ENCODE results near the gene PCBP2. TPM values are rescaled to one million over a fixed set of nuclear protein-coding genes. Genes with fewer than 3 reads are reported as not detected.
A peak's percentile ranks its signal among the peaks of the same experiment; 100 is the strongest.

Gene PCBP2
- total RNA-seq, 2 experiments from 2014 or later, result 881 to 999 TPM

DNA sequence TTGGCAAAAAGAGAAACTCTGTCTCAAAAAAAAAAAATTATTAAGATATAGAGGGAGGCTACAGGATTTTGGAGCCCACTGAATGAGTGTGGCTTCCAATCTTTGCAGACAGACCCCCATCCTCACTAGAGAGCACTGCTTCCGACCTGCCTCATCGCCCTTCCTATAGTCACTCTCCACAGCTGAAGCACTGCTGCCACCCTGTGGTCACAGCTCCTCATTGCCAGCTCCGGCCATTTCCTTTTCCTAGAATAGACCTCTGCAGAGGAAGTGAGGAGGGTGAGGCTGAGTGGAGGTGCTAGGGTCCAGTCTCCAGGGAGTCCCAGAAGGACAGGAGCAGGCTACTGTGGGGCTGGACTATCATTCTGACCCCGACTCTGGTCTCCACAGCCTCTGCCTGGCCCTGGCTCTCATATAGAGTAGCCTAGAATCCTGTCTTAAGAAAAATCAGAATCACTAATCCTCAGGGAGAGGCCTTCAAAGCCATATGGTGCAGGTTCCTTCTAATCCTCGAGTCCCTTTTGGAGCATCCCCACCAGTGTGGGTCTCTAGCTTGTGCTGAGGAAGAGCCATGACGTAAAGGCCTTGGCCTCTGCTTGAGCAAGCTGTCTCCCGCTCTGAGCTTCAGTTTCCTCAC is 56.8 kb downstream of the PCBP2 start:
- ChIA-PET CTCF (interaction anchor here (0.6 to 4.3 kb wide), 48 partner anchors 8 to 713 kb away, joined by 3 to 44 read pairs (median 4); partner anchors contain the start of genes AAAS, ATP5MC2, MYG1 and PFDN5), POLR2A (interaction anchor here (0.9 to 1.4 kb wide), 5 partner anchors 9 to 184 kb away, joined by 3 to 6 read pairs (median 3); no protein-coding TSS in a partner anchor)
- Mint-ChIP-seq H3K9me3 (ENCODE audit: low read depth) (no peaks in the 10 kb centered on the region), H3K4me3 (no peak overlapping the region), H3K36me3 (ENCODE audit: low read depth) (peaks cover 4% of the 10 kb centered on the region), H3K27ac (peak overlapping the region; percentile 47), H3K27me3 (no peaks in the 10 kb centered on the region), H3K4me1 (peaks cover 7% of the 10 kb centered on the region)
- intact Hi-C loops (cut with DNase I, micrococcal nuclease), result loop anchor here (1.0 to 2.0 kb wide), 5 partner anchors 87 to 184 kb away; no protein-coding TSS in a partner anchor
- DNase-seq (peak; percentile 92), ATAC-seq (peak; percentile 99)

- H3K4me1 Mint-ChIP-seq, result peaks cover 7% of the 10 kb centered on the region
- peaks cover 6% of the 10 kb centered on the region for H3K36me3 Mint-ChIP-seq (ENCODE audit: low read depth)
- CTCF ChIA-PET, result interaction anchor here (0.7 to 4.3 kb wide), 15 partner anchors 10 to 485 kb away, joined by 3 to 44 read pairs (median 5); partner anchors contain the start of gene TARBP2
- H3K9me3 Mint-ChIP-seq (ENCODE audit: low read depth), result no peaks in the 10 kb centered on the region
- H3K4me3 Mint-ChIP-seq, result no peak overlapping the region
- no peaks in the 10 kb centered on the region for H3K27me3 Mint-ChIP-seq
- intact Hi-C loops (cut with DNase I, micrococcal nuclease), result no loop called here
- no peak overlapping the region for H3K27ac Mint-ChIP-seq
- POLR2A ChIA-PET, result no interaction called here
- no peak for DNase-seq
- ATAC-seq, result no peak
Observed at GRCh38 chr12:53510181-53510812, 58.4 kb downstream of the PCBP2 start.

GRCh38 chr12:53513712-53514410 is 62.0 kb downstream of the PCBP2 start:
- ChIA-PET CTCF (interaction anchor here (0.5 to 1.5 kb wide), 2 partner anchors 23 to 29 kb away, joined by 3 to 5 read pairs; no protein-coding TSS in a partner anchor), POLR2A (no interaction called here)
- Mint-ChIP-seq H3K4me1 (peaks cover 3% of the 10 kb centered on the region), H3K9me3 (ENCODE audit: low read depth) (no peaks in the 10 kb centered on the region), H3K4me3 (no peak overlapping the region), H3K27ac (no peak overlapping the region), H3K36me3 (ENCODE audit: low read depth) (peaks cover 6% of the 10 kb centered on the region), H3K27me3 (no peaks in the 10 kb centered on the region)
- no peak for ATAC-seq
- DNase-seq, result no peak
- intact Hi-C loops (cut with DNase I, micrococcal nuclease), result no loop called here

DNA sequence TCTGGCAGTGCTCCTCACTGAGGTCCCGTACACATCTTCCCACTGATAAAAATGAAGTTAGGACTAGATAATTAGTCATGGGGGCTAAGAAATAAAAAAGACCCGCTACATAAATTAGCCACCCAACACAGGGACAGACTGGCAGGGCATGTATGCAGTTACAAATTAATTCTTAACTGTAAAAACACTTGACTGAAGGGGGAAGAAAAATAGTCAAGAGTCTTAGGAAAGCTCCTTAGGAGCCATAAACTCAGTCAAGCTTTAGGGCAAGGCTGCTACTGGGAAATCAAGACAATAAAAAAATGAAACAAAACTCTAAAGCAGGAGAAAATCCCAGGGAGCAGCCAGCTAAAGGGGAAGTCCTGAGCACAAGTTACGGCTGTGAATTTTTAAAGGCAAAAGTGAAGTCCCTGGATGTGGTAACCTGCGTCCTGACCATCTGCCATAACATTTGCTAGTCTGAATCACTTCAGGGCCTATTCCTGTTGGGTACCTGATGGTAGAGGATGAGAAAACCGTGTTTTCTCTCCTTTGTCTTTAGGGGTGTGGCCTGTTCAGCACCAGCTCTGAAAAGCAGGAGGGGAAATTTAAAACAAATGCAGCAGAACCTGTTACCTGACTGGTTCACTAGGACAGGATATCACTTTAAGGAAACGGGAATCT is 62.9 kb downstream of the PCBP2 start:
- Mint-ChIP-seq H3K27ac (no peak overlapping the region), H3K27me3 (no peaks in the 10 kb centered on the region), H3K36me3 (ENCODE audit: low read depth) (peaks cover 6% of the 10 kb centered on the region), H3K9me3 (ENCODE audit: low read depth) (no peaks in the 10 kb centered on the region), H3K4me1 (no peaks in the 10 kb centered on the region), H3K4me3 (no peak overlapping the region)
- POLR2A ChIA-PET, result interaction anchor here (0.6 kb wide), 1 partner anchor 60 kb away, joined by 3 read pairs; no protein-coding TSS in a partner anchor
- ATAC-seq (no peak), DNase-seq (no peak)
- intact Hi-C loops (cut with DNase I, micrococcal nuclease), result no loop called here
- CTCF ChIA-PET, result interaction anchor here (0.6 to 2.3 kb wide), 5 partner anchors 10 to 193 kb away, joined by 3 to 6 read pairs (median 5); partner anchors contain the start of genes AAAS and TARBP2

GRCh38 chr12:53515291-53515680 is 63.4 kb downstream of the PCBP2 start:
- CTCF ChIA-PET, result interaction anchor here (0.6 to 2.3 kb wide), 5 partner anchors 10 to 193 kb away, joined by 3 to 6 read pairs (median 5); partner anchors contain the start of genes AAAS and TARBP2
- Mint-ChIP-seq H3K27ac (no peak overlapping the region), H3K36me3 (ENCODE audit: low read depth) (peaks cover 9% of the 10 kb centered on the region), H3K4me1 (no peaks in the 10 kb centered on the region), H3K9me3 (ENCODE audit: low read depth) (no peaks in the 10 kb centered on the region), H3K4me3 (no peak overlapping the region), H3K27me3 (no peaks in the 10 kb centered on the region)
- intact Hi-C loops (cut with DNase I, micrococcal nuclease), result no loop called here
- POLR2A ChIA-PET, result interaction anchor here (0.6 kb wide), 1 partner anchor 60 kb away, joined by 3 read pairs; no protein-coding TSS in a partner anchor
- no peak for DNase-seq
- no peak for ATAC-seq

DNA sequence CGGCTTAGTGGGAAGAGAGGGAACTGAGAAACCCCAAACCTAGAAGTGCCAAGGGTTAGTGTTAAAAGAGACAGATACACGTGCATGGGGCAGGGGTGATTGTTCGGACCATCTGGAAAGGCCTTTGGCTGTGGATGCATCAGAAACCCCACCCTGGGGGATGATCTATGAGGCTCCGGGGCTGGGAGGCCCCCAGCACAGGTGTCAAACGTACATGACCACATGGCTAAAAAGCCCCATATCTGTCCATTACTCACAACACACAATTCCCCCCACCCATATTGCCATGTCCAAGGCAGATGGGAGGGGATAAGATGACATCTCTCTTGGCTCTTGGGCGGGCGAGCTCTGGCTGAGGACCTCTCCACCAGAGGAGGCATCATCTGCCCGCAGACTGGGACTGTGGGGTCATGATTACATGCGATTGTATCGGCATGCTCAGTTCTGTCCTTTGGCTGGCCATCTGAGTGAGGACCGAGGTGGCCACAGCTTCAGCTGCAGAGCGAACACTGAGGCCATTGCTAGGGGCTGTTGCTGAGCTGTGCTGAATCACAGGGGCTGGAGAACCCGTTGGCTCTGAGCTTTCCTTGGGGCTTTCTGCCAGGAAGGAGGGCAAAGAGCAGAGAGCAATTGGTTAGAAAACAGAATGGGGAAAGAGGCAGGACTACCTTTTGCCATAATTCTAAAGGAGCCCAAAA is 65.0 kb downstream of the PCBP2 start:
- peaks cover 21% of the 10 kb centered on the region for H3K36me3 Mint-ChIP-seq (ENCODE audit: low read depth)
- no peak for ATAC-seq
- H3K27me3 Mint-ChIP-seq, result no peaks in the 10 kb centered on the region
- ChIA-PET POLR2A (no interaction called here), CTCF (interaction anchor here (0.6 to 2.3 kb wide), 6 partner anchors 8 to 229 kb away, joined by 3 to 6 read pairs (median 4); no protein-coding TSS in a partner anchor)
- no peak for DNase-seq
- H3K27ac Mint-ChIP-seq, result no peak overlapping the region
- intact Hi-C loops (cut with DNase I, micrococcal nuclease), result no loop called here
- no peaks in the 10 kb centered on the region for H3K4me1 Mint-ChIP-seq
- H3K4me3 Mint-ChIP-seq, result no peak overlapping the region
- no peaks in the 10 kb centered on the region for H3K9me3 Mint-ChIP-seq (ENCODE audit: low read depth)

DNA sequence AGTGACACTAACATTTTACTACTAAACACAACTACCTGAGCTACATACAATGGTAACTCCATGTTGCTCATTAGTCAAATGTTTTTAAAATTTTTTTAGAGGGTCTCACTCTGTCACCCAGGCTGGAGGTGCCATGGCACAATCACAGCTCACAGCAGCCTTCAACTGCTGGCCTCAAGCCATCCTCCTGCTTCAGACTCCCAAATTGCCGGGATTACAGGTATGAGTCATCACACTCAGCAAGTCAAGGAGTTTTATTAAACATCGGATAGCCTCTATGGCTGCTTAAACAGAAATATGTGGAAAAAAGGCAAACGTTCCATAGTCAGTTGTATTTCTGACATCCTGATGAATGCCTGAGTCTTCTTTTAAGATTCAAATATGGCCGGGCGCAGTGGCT is 66.5 kb downstream of the PCBP2 start:
- ATAC-seq (no peak), DNase-seq (no peak)
- H3K4me1 Mint-ChIP-seq, result no peaks in the 10 kb centered on the region
- peaks cover 24% of the 10 kb centered on the region for H3K36me3 Mint-ChIP-seq (ENCODE audit: low read depth)
- ChIA-PET POLR2A (no interaction called here), CTCF (interaction anchor here (0.6 to 5.6 kb wide), 5 partner anchors 9 to 359 kb away, joined by 3 to 29 read pairs (median 3); no protein-coding TSS in a partner anchor)
- intact Hi-C loops (cut with DNase I, micrococcal nuclease), result no loop called here
- H3K27ac Mint-ChIP-seq, result no peak overlapping the region
- no peak overlapping the region for H3K4me3 Mint-ChIP-seq
- no peaks in the 10 kb centered on the region for H3K9me3 Mint-ChIP-seq (ENCODE audit: low read depth)
- H3K27me3 Mint-ChIP-seq, result no peaks in the 10 kb centered on the region

DNA sequence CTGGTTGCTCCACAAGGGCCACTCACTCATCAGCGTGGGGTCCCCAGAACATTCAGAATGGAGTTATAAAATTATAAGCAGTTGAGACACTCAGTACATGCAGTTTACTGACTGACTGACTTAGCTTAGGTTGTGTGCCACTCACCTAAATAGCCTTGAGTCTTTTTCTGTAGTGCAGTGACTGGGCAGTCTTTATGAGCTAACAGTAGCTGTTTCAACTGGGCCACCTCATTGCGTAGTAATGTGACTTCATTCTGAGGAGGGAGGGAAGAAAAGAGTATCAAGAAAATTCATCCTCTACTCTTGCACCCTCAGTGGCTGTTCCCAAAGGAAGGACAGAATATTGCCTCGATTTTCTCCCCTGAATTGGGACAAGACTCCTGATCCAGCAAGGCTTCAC is 71.2 kb downstream of the PCBP2 start:
- H3K27ac Mint-ChIP-seq, result no peak overlapping the region
- intact Hi-C loops (cut with DNase I, micrococcal nuclease), result no loop called here
- DNase-seq (no peak), ATAC-seq (no peak)
- CTCF ChIA-PET, result interaction anchor here (0.6 to 5.6 kb wide), 3 partner anchors 13 to 220 kb away, joined by 3 to 29 read pairs (median 7); no protein-coding TSS in a partner anchor
- no peaks in the 10 kb centered on the region for H3K27me3 Mint-ChIP-seq
- POLR2A ChIA-PET, result no interaction called here
- peaks cover 30% of the 10 kb centered on the region for H3K36me3 Mint-ChIP-seq (ENCODE audit: low read depth)
- no peaks in the 10 kb centered on the region for H3K9me3 Mint-ChIP-seq (ENCODE audit: low read depth)
- no peak overlapping the region for H3K4me3 Mint-ChIP-seq
- H3K4me1 Mint-ChIP-seq, result no peaks in the 10 kb centered on the region

DNA sequence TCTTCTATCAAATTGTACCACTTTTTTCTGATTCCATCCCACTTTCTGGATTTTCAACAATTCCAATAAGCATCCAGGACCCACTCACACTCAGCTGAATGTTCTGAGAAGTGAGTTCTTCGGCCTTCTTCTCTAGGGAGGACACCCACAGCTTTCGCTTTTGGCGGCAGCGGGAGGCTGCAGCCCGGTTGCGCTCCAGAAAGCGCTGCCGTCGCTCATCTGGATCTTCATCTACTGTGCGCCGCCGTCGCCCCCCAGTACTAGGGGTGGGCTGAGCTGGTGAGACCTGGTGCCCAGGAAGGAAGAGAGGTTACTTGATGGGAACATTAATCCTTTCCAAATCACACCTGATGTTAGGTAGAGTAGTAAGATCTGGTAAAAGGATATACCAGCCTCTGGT is 72.6 kb downstream of the PCBP2 start:
- Mint-ChIP-seq H3K9me3 (ENCODE audit: low read depth) (no peaks in the 10 kb centered on the region), H3K36me3 (ENCODE audit: low read depth) (peaks cover 32% of the 10 kb centered on the region), H3K4me1 (no peaks in the 10 kb centered on the region), H3K27ac (no peak overlapping the region), H3K27me3 (no peaks in the 10 kb centered on the region), H3K4me3 (no peak overlapping the region)
- DNase-seq (no peak), ATAC-seq (no peak)
- intact Hi-C loops (cut with DNase I, micrococcal nuclease), result no loop called here
- CTCF ChIA-PET, result interaction anchor here (0.6 to 2.2 kb wide), 4 partner anchors 16 to 78 kb away, joined by 3 to 7 read pairs (median 4); no protein-coding TSS in a partner anchor
- POLR2A ChIA-PET, result no interaction called here

DNA sequence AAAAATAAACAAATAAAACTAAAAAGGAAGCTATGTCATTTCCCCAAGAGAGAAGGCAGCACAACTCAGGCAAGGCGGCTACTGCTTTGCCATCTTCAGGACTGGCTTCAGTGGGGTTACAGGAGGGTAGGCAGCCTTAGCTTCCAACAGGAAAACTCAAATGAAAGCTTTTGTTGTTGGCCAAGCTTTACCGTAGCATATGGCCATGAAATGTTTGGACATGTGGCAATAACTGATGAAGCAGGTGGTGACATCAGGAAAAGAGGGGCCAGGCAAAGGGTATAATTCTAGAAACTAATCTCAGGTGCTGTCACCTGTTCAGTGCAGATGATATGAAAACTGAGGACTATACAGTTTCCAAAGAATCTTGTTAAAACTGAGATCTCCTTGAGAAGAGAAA is 78.2 kb downstream of the PCBP2 start:
- intact Hi-C loops (cut with DNase I, micrococcal nuclease), result no loop called here
- H3K27ac Mint-ChIP-seq, result no peak overlapping the region
- POLR2A ChIA-PET, result no interaction called here
- H3K27me3 Mint-ChIP-seq, result no peaks in the 10 kb centered on the region
- peaks cover 21% of the 10 kb centered on the region for H3K36me3 Mint-ChIP-seq (ENCODE audit: low read depth)
- no peaks in the 10 kb centered on the region for H3K9me3 Mint-ChIP-seq (ENCODE audit: low read depth)
- ATAC-seq, result no peak
- CTCF ChIA-PET, result interaction anchor here (1.0 kb wide), 1 partner anchor 214 kb away, joined by 4 read pairs; no protein-coding TSS in a partner anchor
- no peak for DNase-seq
- H3K4me3 Mint-ChIP-seq, result no peak overlapping the region
- H3K4me1 Mint-ChIP-seq, result no peaks in the 10 kb centered on the region
